Mucosa of rectum (tissue), 2 donors: ENCODE data around the gene GREB1L.

ENCODE experiments used
- H3K27ac ChIP-seq, 2 donors: one replicate each; pipeline ENCODE4 v1.7.0; 2013; ENCODE audit warnings: inconsistent platforms in 2 of 2, low read depth in 2 of 2, low read length in 2 of 2
- H3K27me3 ChIP-seq, 2 donors: one replicate each; pipeline ENCODE4 v1.7.0; 2013; ENCODE audit warnings: low read length in 2 of 2; ENCODE audit not compliant: control insufficient read depth in 2 of 2, insufficient read depth in 2 of 2
- H3K36me3 ChIP-seq, 2 donors: one replicate each; pipeline ENCODE4 v1.7.0; 2013; ENCODE audit warnings: low read length in 2 of 2; ENCODE audit not compliant: control insufficient read depth in 2 of 2, insufficient read depth in 2 of 2
- H3K4me1 ChIP-seq, 2 donors: one replicate each; pipeline ENCODE4 v1.7.0; 2013; ENCODE audit warnings: low read length in 2 of 2, mild to moderate bottlenecking in 1 of 2; ENCODE audit not compliant: control insufficient read depth in 2 of 2, insufficient read depth in 2 of 2
- H3K4me3 ChIP-seq, 2 donors: one replicate each; pipeline ENCODE4 v1.7.0; 2013; ENCODE audit warnings: low read length in 2 of 2
- H3K9ac ChIP-seq, 2 donors: one replicate each; pipeline ENCODE4 v1.7.0; 2013; ENCODE audit warnings: low read length in 2 of 2, low read depth in 1 of 2, mild to moderate bottlenecking in 1 of 2
- H3K9me3 ChIP-seq, 2 donors: one replicate each; pipeline ENCODE4 v1.7.0; 2013; ENCODE audit warnings: low read length in 2 of 2; ENCODE audit not compliant: control insufficient read depth in 2 of 2
- donor health status: healthy.
- donor health status: Normal muscosa, but diverticular disease.

GREB1L gene

GRCh38 chr18:21406116-21406515, 164.1 kb downstream of the GREB1L start:
- no peaks in the 10 kb centered on the region for H3K27me3 ChIP-seq
- H3K27ac ChIP-seq, result no peak overlapping the region
- H3K4me3 ChIP-seq, result no peak overlapping the region
- no peaks in the 10 kb centered on the region for H3K4me1 ChIP-seq
- H3K9me3 ChIP-seq, result no peaks in the 10 kb centered on the region
- no peak overlapping the region for H3K9ac ChIP-seq
- H3K36me3 ChIP-seq, result no peaks in the 10 kb centered on the region

GRCh38 chr18:21408681-21409080, 166.6 kb downstream of the GREB1L start:
- Histone ChIP-seq H3K4me1 (no peaks in the 10 kb centered on the region), H3K9me3 (no peaks in the 10 kb centered on the region), H3K36me3 (no peaks in the 10 kb centered on the region), H3K27me3 (no peaks in the 10 kb centered on the region), H3K9ac (no peak overlapping the region), H3K4me3 (no peak overlapping the region), H3K27ac (no peak overlapping the region)

GRCh38 chr18:21433436-21433835, 191.4 kb downstream of the GREB1L start:
- no peak overlapping the region for H3K9ac ChIP-seq
- no peak overlapping the region for H3K4me3 ChIP-seq
- no peak overlapping the region for H3K27ac ChIP-seq
- H3K36me3 ChIP-seq, result no peaks in the 10 kb centered on the region
- no peaks in the 10 kb centered on the region for H3K9me3 ChIP-seq
- H3K4me1 ChIP-seq, result no peaks in the 10 kb centered on the region
- no peaks in the 10 kb centered on the region for H3K27me3 ChIP-seq

- Histone ChIP-seq H3K4me1 (no peaks in the 10 kb centered on the region), H3K27ac (no peak overlapping the region), H3K4me3 (no peak overlapping the region), H3K9ac (no peak overlapping the region), H3K27me3 (no peaks in the 10 kb centered on the region), H3K36me3 (no peaks in the 10 kb centered on the region), H3K9me3 (no peaks in the 10 kb centered on the region)
These were observed 197.4 kb downstream of the GREB1L start for GRCh38 chr18:21439431-21439846.

- Histone ChIP-seq H3K27ac (no peak overlapping the region), H3K9me3 (no peaks in the 10 kb centered on the region), H3K9ac (no peak overlapping the region), H3K36me3 (no peaks in the 10 kb centered on the region), H3K27me3 (no peaks in the 10 kb centered on the region), H3K4me3 (no peak overlapping the region), H3K4me1 (no peaks in the 10 kb centered on the region)
These were observed 199.6 kb downstream of the GREB1L start for GRCh38 chr18:21441670-21442069.

- Histone ChIP-seq H3K27me3 (no peaks in the 10 kb centered on the region), H3K27ac (no peak overlapping the region), H3K9me3 (no peaks in the 10 kb centered on the region), H3K4me3 (no peak overlapping the region), H3K9ac (no peak overlapping the region), H3K4me1 (no peaks in the 10 kb centered on the region), H3K36me3 (no peaks in the 10 kb centered on the region)
These were observed 201.9 kb downstream of the GREB1L start for GRCh38 chr18:21443776-21444464.

GRCh38 chr18:21444465-21445212, 202.6 kb downstream of the GREB1L start:
- no peaks in the 10 kb centered on the region for H3K27me3 ChIP-seq
- no peaks in the 10 kb centered on the region for H3K4me1 ChIP-seq
- no peaks in the 10 kb centered on the region for H3K9me3 ChIP-seq
- H3K4me3 ChIP-seq, result no peak overlapping the region
- no peaks in the 10 kb centered on the region for H3K36me3 ChIP-seq
- no peak overlapping the region for H3K9ac ChIP-seq
- H3K27ac ChIP-seq, result no peak overlapping the region

- H3K27me3 ChIP-seq, result no peaks in the 10 kb centered on the region
- no peak overlapping the region for H3K27ac ChIP-seq
- no peak overlapping the region for H3K4me3 ChIP-seq
- no peaks in the 10 kb centered on the region for H3K4me1 ChIP-seq
- H3K9ac ChIP-seq, result no peak overlapping the region
- no peaks in the 10 kb centered on the region for H3K9me3 ChIP-seq
- no peaks in the 10 kb centered on the region for H3K36me3 ChIP-seq
These were observed 206.3 kb downstream of the GREB1L start for GRCh38 chr18:21448299-21448698.

- Histone ChIP-seq H3K27me3 (no peaks in the 10 kb centered on the region), H3K4me3 (no peak overlapping the region), H3K9ac (no peak overlapping the region), H3K36me3 (no peaks in the 10 kb centered on the region), H3K27ac (no peak overlapping the region), H3K4me1 (no peaks in the 10 kb centered on the region), H3K9me3 (no peaks in the 10 kb centered on the region)
These were observed 207.6 kb downstream of the GREB1L start for GRCh38 chr18:21449367-21450290.

GRCh38 chr18:21450503-21450902, 208.5 kb downstream of the GREB1L start:
- Histone ChIP-seq H3K9me3 (no peaks in the 10 kb centered on the region), H3K27me3 (no peaks in the 10 kb centered on the region), H3K27ac (no peak overlapping the region), H3K4me1 (no peaks in the 10 kb centered on the region), H3K9ac (no peak overlapping the region), H3K4me3 (no peak overlapping the region), H3K36me3 (no peaks in the 10 kb centered on the region)
